ENCODE measurements around the gene LRRC51.
"Not testable (repeated sequence)": the region's sequence is repeated elsewhere in the genome, so short reads cannot be mapped to it uniquely, and the experiment has no call there.

The LRRC51 gene

GRCh38 chr11:72140661-72141060 lies 60.0 kb downstream of the LRRC51 start:
- no peak for DNase-seq (ENCODE audit: low read depth in 2 of 2)

DNA sequence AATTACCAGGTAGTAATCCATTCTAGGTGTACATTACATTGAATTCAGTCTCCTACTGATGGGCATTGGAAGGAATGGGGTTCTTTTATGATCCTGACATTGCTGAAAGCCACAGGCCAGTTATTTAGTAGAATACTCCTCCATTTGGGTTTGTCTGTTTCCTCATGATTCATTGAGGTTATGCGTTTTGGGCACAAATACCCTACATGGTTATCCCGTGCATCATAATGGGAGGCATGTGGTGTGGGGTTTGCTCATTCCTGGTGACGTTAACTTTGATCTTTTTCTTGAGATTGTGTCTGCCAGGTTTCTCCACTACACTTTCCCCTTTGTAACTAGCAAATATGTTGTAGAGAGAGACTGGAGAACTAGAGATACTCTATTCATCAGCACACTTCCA lies 60.4 kb downstream of the LRRC51 start:
- DNase-seq (ENCODE audit: low read depth in 2 of 2): peak; percentile 63

DNA sequence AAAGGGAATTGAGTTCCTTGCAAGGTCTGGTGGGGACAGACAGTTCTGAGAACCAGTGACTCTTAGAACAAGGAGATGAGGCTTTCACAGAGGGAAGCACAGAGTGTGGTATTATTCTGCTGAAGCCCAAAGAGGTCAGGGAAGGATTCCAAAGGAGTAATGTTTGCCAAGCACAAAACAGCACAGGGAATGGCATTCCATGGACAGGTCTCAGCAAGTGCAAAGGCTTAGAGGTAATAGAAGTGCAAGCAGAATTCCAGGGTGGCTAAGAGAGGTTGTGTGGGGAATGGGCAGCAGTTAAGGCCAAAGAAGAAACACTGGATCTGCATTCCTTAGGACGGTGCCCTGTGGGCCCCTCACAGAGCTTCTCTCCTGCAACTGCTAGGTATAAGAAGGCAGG lies 61.4 kb downstream of the LRRC51 start:
- DNase-seq (ENCODE audit: low read depth in 2 of 2): not testable (repeated sequence)

DNA sequence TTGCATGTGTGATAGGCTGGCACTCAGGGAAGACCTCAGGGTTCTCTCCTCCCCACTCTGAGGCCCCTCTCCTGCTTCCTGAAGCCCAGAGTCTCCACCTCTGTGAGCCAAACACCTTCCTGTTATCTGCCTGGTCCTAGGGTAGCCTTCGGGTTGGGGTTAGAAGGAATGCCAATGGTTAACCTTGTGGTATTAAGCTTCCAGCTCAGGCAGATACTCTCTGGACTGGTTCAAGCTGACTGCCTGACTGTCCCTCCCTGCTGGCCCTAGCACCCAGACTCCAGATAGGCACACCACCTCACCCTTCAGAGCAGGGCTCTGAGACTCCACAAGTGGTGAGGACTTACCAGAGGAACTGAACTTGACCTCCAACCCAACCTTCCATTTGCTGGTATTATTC lies 61.9 kb downstream of the LRRC51 start:
- DNase-seq (ENCODE audit: low read depth in 2 of 2): not testable (repeated sequence)

DNA sequence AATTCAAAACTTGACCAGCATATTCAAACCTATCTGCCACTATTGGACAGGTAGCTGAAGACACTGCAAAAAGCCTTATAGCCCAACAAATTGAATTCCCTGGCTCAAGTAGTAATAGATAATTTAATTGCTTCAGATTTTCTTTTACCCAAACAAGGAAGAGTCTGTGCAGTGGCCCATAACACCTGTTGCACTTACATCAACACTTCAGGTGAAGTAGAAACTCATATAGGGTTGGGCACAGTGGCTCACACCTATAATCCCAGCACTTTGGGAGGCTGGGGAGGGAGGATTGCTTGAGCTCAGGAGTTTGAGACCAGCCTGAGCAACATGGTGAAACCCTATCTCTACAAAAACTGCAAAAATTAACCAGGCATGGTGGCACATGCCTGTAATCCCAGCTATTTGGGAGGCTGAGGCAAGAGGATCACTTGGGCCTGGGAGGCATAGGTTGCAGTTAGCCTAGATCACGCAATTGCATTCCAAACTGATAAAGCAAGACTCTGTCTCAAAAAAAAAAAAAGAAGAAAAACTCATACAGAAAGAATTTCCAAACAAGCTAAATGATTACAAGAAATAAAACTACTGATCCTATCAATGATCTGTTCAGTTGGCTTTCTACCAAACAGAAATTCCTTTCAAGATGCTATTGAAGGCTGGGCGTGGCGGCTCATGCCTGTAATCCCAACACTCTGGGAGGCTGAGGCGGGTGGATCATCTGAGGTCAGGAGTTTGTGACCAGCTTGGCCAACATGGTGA lies 64.3 kb downstream of the LRRC51 start:
- peak; percentile 51 to 58 for DNase-seq (ENCODE audit: low read depth in 2 of 2)
